Activated naive CD4-positive, alpha-beta T cell treated with anti-CD3 and anti-CD28 coated beads, Interleukin-2, amount 50 U/mL, for 16 hours (primary cell): Measurements from ENCODE around the gene ARL8A.

Experiments
- DNase-seq: peaks from one replicate; pipeline ENCODE4 v3.0.0-alpha.2; 2020

ARL8A gene

GRCh38 chr1:202107801-202108731 lies 36.5 kb downstream of the ARL8A start:
- no peak for DNase-seq

- no peak for DNase-seq
These were observed 37.2 kb downstream of the ARL8A start for GRCh38 chr1:202107321-202107761.

- no peak for DNase-seq
These were observed 37.9 kb downstream of the ARL8A start for GRCh38 chr1:202106340-202107254.

GRCh38 chr1:202105571-202106339 lies 38.8 kb downstream of the ARL8A start:
- DNase-seq: no peak

GRCh38 chr1:202104073-202104472 lies 40.5 kb downstream of the ARL8A start:
- DNase-seq: no peak

- DNase-seq: no peak
These were observed 43.4 kb downstream of the ARL8A start for GRCh38 chr1:202101184-202101583.

GRCh38 chr1:202093858-202094257 lies 50.7 kb downstream of the ARL8A start:
- no peak for DNase-seq

GRCh38 chr1:202090994-202091393 lies 53.5 kb downstream of the ARL8A start:
- DNase-seq: no peak

- DNase-seq: no peak
These were observed 56.3 kb downstream of the ARL8A start for GRCh38 chr1:202088206-202088605.

GRCh38 chr1:202086579-202087350 lies 57.8 kb downstream of the ARL8A start:
- DNase-seq: no peak

- no peak for DNase-seq
These were observed 58.7 kb downstream of the ARL8A start for GRCh38 chr1:202085682-202086373.

GRCh38 chr1:202084791-202085681 lies 59.5 kb downstream of the ARL8A start:
- no peak for DNase-seq
